Liver (tissue), 9 donors: ENCODE data around the gene TOM1L2. TPM values are rescaled to one million over a fixed set of nuclear protein-coding genes. Genes with fewer than 3 reads are reported as not detected.
A peak's percentile ranks its signal among the peaks of the same experiment; 100 is the strongest.

ENCODE experiments used
- DNase-seq: peaks from one replicate; pipeline ENCODE4 v3.0.0-alpha.2; 2017; ENCODE audit warnings: low spot score
- H3K27ac ChIP-seq, 2 donors: one replicate each; pipeline ENCODE4 v1.7.0; 2013; ENCODE audit warnings: inconsistent platforms in 2 of 2, low read length in 2 of 2, control low read depth in 1 of 2, low read depth in 1 of 2, mild to moderate bottlenecking in 1 of 2
- H3K27me3 ChIP-seq, 4 donors: one replicate each; pipeline versions ENCODE4 v1.6.1 to v1.7.0; 2013; ENCODE audit warnings: low read length in 3 of 4, inconsistent platforms in 1 of 4, mild to moderate bottlenecking in 1 of 4, moderate library complexity in 1 of 4; ENCODE audit not compliant: control insufficient read depth in 4 of 4, insufficient read depth in 4 of 4
- H3K36me3 ChIP-seq, 4 donors: one replicate each; pipeline versions ENCODE4 v1.6.1 to v1.7.0; 2013; ENCODE audit warnings: low read length in 3 of 4, mild to moderate bottlenecking in 3 of 4, low read depth in 1 of 4, moderate library complexity in 1 of 4; ENCODE audit not compliant: control insufficient read depth in 4 of 4, insufficient read depth in 3 of 4
- H3K4me1 ChIP-seq, 4 donors: one replicate each; pipeline versions ENCODE4 v1.6.1 to v1.7.0; 2013; ENCODE audit warnings: low read length in 3 of 4, mild to moderate bottlenecking in 3 of 4, moderate library complexity in 1 of 4; ENCODE audit not compliant: control insufficient read depth in 4 of 4, insufficient read depth in 4 of 4
- H3K4me3 ChIP-seq, 3 donors: one replicate each; pipeline versions ENCODE4 v1.6.1 to v1.7.0; 2013; ENCODE audit warnings: low read length in 3 of 3, control low read depth in 1 of 3, low read depth in 1 of 3, mild to moderate bottlenecking in 1 of 3
- H3K9ac ChIP-seq, 2 donors: one replicate each; pipeline ENCODE4 v1.7.0; 2013; ENCODE audit warnings: low read length in 2 of 2, mild to moderate bottlenecking in 2 of 2, moderate library complexity in 2 of 2, control low read depth in 1 of 2, low read depth in 1 of 2
- H3K9me3 ChIP-seq, 4 donors: one replicate each; pipeline versions ENCODE4 v1.6.1 to v1.7.0; 2013; ENCODE audit warnings: low read length in 3 of 4; ENCODE audit not compliant: control insufficient read depth in 4 of 4
- ATF3 ChIP-seq: IDR thresholded peaks from 2 replicates; pipeline ENCODE4 v1.6.1; 2016; ENCODE audit warnings: antibody characterized with exemption
- CTCF ChIP-seq: fragments of 150-350 bp; IDR thresholded peaks from 2 replicates; pipeline ENCODE4 v1.5.1; 2017; ENCODE audit warnings: improper control_type of control experiment, low read depth, low read length; ENCODE audit not compliant: missing input control
- EGR1 ChIP-seq, 2 donors: IDR thresholded peaks; 2 replicates each; pipeline ENCODE4 v1.6.1; 2016 to 2018; ENCODE audit warnings: antibody characterized with exemption in 2 of 2, low read depth in 2 of 2
- FOXA1 ChIP-seq: IDR thresholded peaks from 2 replicates; pipeline ENCODE4 v1.6.1; 2016; ENCODE audit warnings: antibody characterized with exemption
- GABPA ChIP-seq, 2 donors: IDR thresholded peaks in 1 of 2; conservative IDR thresholded peaks in 1 of 2; 2 replicates each; pipeline ENCODE4 v1.6.1; 2016; ENCODE audit warnings: antibody characterized with exemption in 2 of 2, mild to moderate bottlenecking in 1 of 2, moderate library complexity in 1 of 2
- HNF4A ChIP-seq, 2 donors: conservative IDR thresholded peaks; 2 replicates each; pipeline ENCODE4 v1.6.1; 2016; ENCODE audit warnings: antibody characterized with exemption in 2 of 2, mild to moderate bottlenecking in 2 of 2
- HNF4G ChIP-seq: IDR thresholded peaks from 2 replicates; pipeline ENCODE4 v1.6.1; 2016; ENCODE audit warnings: antibody characterized with exemption
- JUND ChIP-seq, 2 donors: IDR thresholded peaks; 2 replicates each; pipeline ENCODE4 v1.6.1; 2016; ENCODE audit warnings: antibody characterized with exemption in 2 of 2
- RAD21 ChIP-seq, 2 donors: IDR thresholded peaks; 2 replicates each; pipeline ENCODE4 v1.6.1; 2016; ENCODE audit warnings: antibody characterized with exemption in 2 of 2, mild to moderate bottlenecking in 2 of 2
- REST ChIP-seq: IDR thresholded peaks from 2 replicates; pipeline ENCODE4 v1.6.1; 2016; ENCODE audit warnings: antibody characterized with exemption, mild to moderate bottlenecking
- RXRA ChIP-seq, 2 donors: IDR thresholded peaks; 2 replicates each; pipeline ENCODE4 v1.6.1; 2017 to 2018; ENCODE audit warnings: antibody characterized with exemption in 2 of 2, mild to moderate bottlenecking in 1 of 2
- SP1 ChIP-seq: IDR thresholded peaks from 2 replicates; pipeline ENCODE4 v1.6.1; 2018; ENCODE audit warnings: antibody characterized with exemption, mild to moderate bottlenecking
- TAF1 ChIP-seq: conservative IDR thresholded peaks from 2 replicates; pipeline ENCODE4 v1.6.1; 2016; ENCODE audit warnings: antibody characterized with exemption, mild to moderate bottlenecking
- YY1 ChIP-seq: IDR thresholded peaks from 2 replicates; pipeline ENCODE4 v1.6.1; 2016; ENCODE audit warnings: antibody characterized with exemption, mild to moderate bottlenecking
- WGBS: extraction: QIAGEN DNeasy Blood & Tissue Kit; methylation state at CpG from one replicate; pipeline ENCODE4 v1.1.7; 2013; 5-methylcytosine and 5-hydroxymethylcytosine counted together
- polyA plus RNA-seq, 2 donors: library from polyadenylated mRNA; stranded (reverse) in 1 of 2; unstranded in 1 of 2; fragments of 200-250 nt in 1 of 2; fragments of >200 nt in 1 of 2; fragmentation: Nextera tagmentation in 1 of 2; extraction: Ambion mirVana in 1 of 2; gene quantifications; one replicate each; pipeline versions ENCODE4 v1.2.1 to v1.2.3, GENCODE V29; 2013 to 2015
- total RNA-seq, 2 donors: library from RNA; depleted of rRNA; stranded (reverse); fragments of >200 nt; gene quantifications; one replicate each; pipeline ENCODE4 v1.2.3, GENCODE V29; 2014
- TF ChIP-seq, protein P1 (sequence below): IDR thresholded peaks from 2 replicates; pipeline ENCODE4 v1.6.1; 2016; ENCODE audit warnings: antibody characterized with exemption
- TF ChIP-seq, protein P2 (sequence below): IDR thresholded peaks from 2 replicates; pipeline ENCODE4 v1.6.1; 2016; ENCODE audit warnings: antibody characterized with exemption
- donor health status: healthy.
- donor health status: healthy.
- donor health status: healthy.
- donor health status: healthy.
- donor health status: healthy.

TOM1L2 gene
- total and polyA plus RNA-seq, 4 donors = 5.0 to 24.0 (median 9.3) TPM

GRCh38 chr17:17841601-17842025 is 130.6 kb downstream of the TOM1L2 start:
- DNase-seq = no peak
- Histone ChIP-seq H3K27me3 (no peaks in the 10 kb centered on the region), H3K9me3 (no peaks in the 10 kb centered on the region), H3K4me3 (no peak overlapping the region), H3K27ac (peak overlapping the region; percentile 97 to 100), H3K36me3 (no peaks in the 10 kb centered on the region), H3K4me1 (peaks cover 17 to 45% (median 35%) of the 10 kb centered on the region in 4 donors), H3K9ac (peak overlapping the region in 1 of 2 donors; percentile 8)
- no peak for TF ChIP-seq ATF3
- no peak for TF ChIP-seq GABPA (IDR thresholded peaks at IDR 0.05 in 1 of 2, conservative IDR thresholded peaks at IDR 0.05 in 1 of 2)
- TF ChIP-seq HNF4A (conservative IDR thresholded peaks at IDR 0.05) = peak in 1 of 2 donors; percentile 48
- peak in 1 of 2 donors; percentile 54 for TF ChIP-seq RXRA (IDR thresholded peaks at IDR 0.05)
- no peak for TF ChIP-seq YY1
- TF ChIP-seq RAD21 (IDR thresholded peaks at IDR 0.05) = peak in 1 of 2 donors; percentile 20
- no peak for TF ChIP-seq TAF1
- no peak for TF ChIP-seq EGR1 (IDR thresholded peaks at IDR 0.05; ENCODE audit: low read depth in 2 of 2)
- 98% methylated on average over 1 of the region's 1 CpG for WGBS

- Histone ChIP-seq H3K4me3 (peak overlapping the region in 1 of 3 donors; percentile 18), H3K36me3 (no peaks in the 10 kb centered on the region), H3K27me3 (no peaks in the 10 kb centered on the region), H3K9me3 (no peaks in the 10 kb centered on the region), H3K9ac (peak overlapping the region in 1 of 2 donors; percentile 1), H3K4me1 (peaks cover 17 to 46% (median 35%) of the 10 kb centered on the region in 4 donors), H3K27ac (peak overlapping the region; percentile 97 to 100)
- no peak for DNase-seq
- WGBS = 73% methylated on average over 7 of the region's 7 CpGs
- TF ChIP-seq RAD21 (IDR thresholded peaks at IDR 0.05) (no peak), ATF3 (no peak), CTCF (no peak), REST (no peak), GABPA (IDR thresholded peaks at IDR 0.05 in 1 of 2, conservative IDR thresholded peaks at IDR 0.05 in 1 of 2) (no peak), FOXA1 (no peak), JUND (IDR thresholded peaks at IDR 0.05) (no peak), YY1 (no peak), RXRA (IDR thresholded peaks at IDR 0.05) (no peak), SP1 (no peak), HNF4G (no peak)
- TF ChIP-seq, protein P1, sequence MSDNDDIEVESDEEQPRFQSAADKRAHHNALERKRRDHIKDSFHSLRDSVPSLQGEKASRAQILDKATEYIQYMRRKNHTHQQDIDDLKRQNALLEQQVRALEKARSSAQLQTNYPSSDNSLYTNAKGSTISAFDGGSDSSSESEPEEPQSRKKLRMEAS = no peak
- TF ChIP-seq, protein P2, sequence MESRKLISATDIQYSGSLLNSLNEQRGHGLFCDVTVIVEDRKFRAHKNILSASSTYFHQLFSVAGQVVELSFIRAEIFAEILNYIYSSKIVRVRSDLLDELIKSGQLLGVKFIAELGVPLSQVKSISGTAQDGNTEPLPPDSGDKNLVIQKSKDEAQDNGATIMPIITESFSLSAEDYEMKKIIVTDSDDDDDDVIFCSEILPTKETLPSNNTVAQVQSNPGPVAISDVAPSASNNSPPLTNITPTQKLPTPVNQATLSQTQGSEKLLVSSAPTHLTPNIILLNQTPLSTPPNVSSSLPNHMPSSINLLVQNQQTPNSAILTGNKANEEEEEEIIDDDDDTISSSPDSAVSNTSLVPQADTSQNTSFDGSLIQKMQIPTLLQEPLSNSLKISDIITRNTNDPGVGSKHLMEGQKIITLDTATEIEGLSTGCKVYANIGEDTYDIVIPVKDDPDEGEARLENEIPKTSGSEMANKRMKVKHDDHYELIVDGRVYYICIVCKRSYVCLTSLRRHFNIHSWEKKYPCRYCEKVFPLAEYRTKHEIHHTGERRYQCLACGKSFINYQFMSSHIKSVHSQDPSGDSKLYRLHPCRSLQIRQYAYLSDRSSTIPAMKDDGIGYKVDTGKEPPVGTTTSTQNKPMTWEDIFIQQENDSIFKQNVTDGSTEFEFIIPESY = no peak
Observed at GRCh38 chr17:17840751-17841591, 131.2 kb downstream of the TOM1L2 start.
